Common myeloid progenitor, CD34-positive (primary cell): ENCODE results near the gene NANOS3.

Experiments
- CTCF ChIA-PET: fragments of 350-600 bp; sonication (Branson Sonifier 250); formaldehyde crosslinking; loops from one replicate; lab custom pipeline; 2021; ENCODE audit warnings: antibody characterized with exemption; lab: Charles Lee
- POLR2A ChIA-PET: fragments of 350-600 bp; sonication (Branson Sonifier 250); formaldehyde crosslinking; loops from one replicate; lab custom pipeline; 2021; ENCODE audit warnings: antibody characterized with exemption; lab: Charles Lee
- DNase-seq, 3 donors: peaks; one replicate each; pipeline versions ENCODE4 v3.0.0 to v3.0.0-alpha.2; 2013
- H3K27ac ChIP-seq, 2 experiments: 1 replicate in 1 of 2; 2 replicates in 1 of 2; pipeline ENCODE4 v1.7.0; 2013; ENCODE audit warnings: inconsistent platforms in 2 of 2, low read length in 2 of 2, mild to moderate bottlenecking in 2 of 2, low read depth in 1 of 2, moderate library complexity in 1 of 2; ENCODE audit not compliant: severe bottlenecking in 2 of 2, insufficient read depth in 1 of 2, poor library complexity in 1 of 2
- H3K27me3 ChIP-seq, 5 experiments: replicated peaks in 2 of 5; 1 replicate in 3 of 5; 2 replicates in 2 of 5; pipeline versions ENCODE4 v1.6.1 to v1.7.0; 2013; ENCODE audit warnings: low read length in 4 of 5, mild to moderate bottlenecking in 2 of 5, moderate library complexity in 2 of 5, inconsistent platforms in 1 of 5; ENCODE audit not compliant: insufficient read depth in 5 of 5, control insufficient read depth in 4 of 5
- H3K36me3 ChIP-seq, 4 experiments: 1 replicate in 2 of 4; 2 replicates in 2 of 4; pipeline versions ENCODE4 v1.6.1 to v1.7.0; 2013; ENCODE audit warnings: low read length in 3 of 4, control low read depth in 1 of 4, mild to moderate bottlenecking in 1 of 4; ENCODE audit not compliant: control insufficient read depth in 4 of 4, insufficient read depth in 4 of 4
- H3K4me1 ChIP-seq, 4 experiments: 1 replicate in 3 of 4; 2 replicates in 1 of 4; pipeline versions ENCODE4 v1.6.1 to v1.7.1; 2013; ENCODE audit warnings: low read length in 3 of 4, mild to moderate bottlenecking in 3 of 4, control low read depth in 1 of 4, inconsistent platforms in 1 of 4, moderate library complexity in 1 of 4; ENCODE audit not compliant: control insufficient read depth in 4 of 4, insufficient read depth in 4 of 4; ENCODE audit errors: control extremely low read depth in 1 of 4
- H3K4me3 ChIP-seq, 7 experiments: 1 replicate in 4 of 7; 2 replicates in 3 of 7; pipeline versions ENCODE4 v1.5.1 to v1.7.0; 2013; ENCODE audit warnings: mild to moderate bottlenecking in 7 of 7, low read length in 6 of 7, moderate library complexity in 6 of 7, inconsistent platforms in 2 of 7, low read depth in 2 of 7, control low read depth in 1 of 7; ENCODE audit not compliant: insufficient read depth in 4 of 7, control insufficient read depth in 1 of 7; ENCODE audit errors: extremely low read depth in 1 of 7
- H3K9me3 ChIP-seq, 5 experiments: 1 replicate in 4 of 5; 2 replicates in 1 of 5; pipeline versions ENCODE4 v1.6.1 to v1.7.1; 2013; ENCODE audit warnings: low read length in 4 of 5, mild to moderate bottlenecking in 2 of 5, inconsistent platforms in 1 of 5, low read depth in 1 of 5, moderate library complexity in 1 of 5; ENCODE audit not compliant: control insufficient read depth in 4 of 5, insufficient read depth in 2 of 5; ENCODE audit errors: control extremely low read depth in 1 of 5
- WGBS: methylation state at CpG from one replicate; pipeline ENCODE4 v1.1.5; 2013; ENCODE audit not compliant: insufficient coverage; 5-methylcytosine and 5-hydroxymethylcytosine counted together

Gene NANOS3

GRCh38 chr19:13864667-13865570 is 12.0 kb upstream of the NANOS3 start:
- Histone ChIP-seq H3K4me3 (peak overlapping the region in 6 of 7 experiments; percentile 48 to 84 (median 76)), H3K9me3 (no peaks in the 10 kb centered on the region), H3K27me3 (no peaks in the 10 kb centered on the region), H3K36me3 (no peaks in the 10 kb centered on the region), H3K4me1 (peaks cover 3 to 53% (median 46%) of the 10 kb centered on the region in 4 experiments), H3K27ac (peak overlapping the region in 1 of 2 experiments; percentile 25)
- ChIA-PET POLR2A (interaction anchor here (0.7 to 11.2 kb wide), 4 partner anchors 8 to 93 kb away, joined by 3 to 555 read pairs (median 144); no protein-coding TSS in a partner anchor), CTCF (interaction anchor here (0.6 to 10.0 kb wide), 5 partner anchors 8 to 81 kb away, joined by 3 to 147 read pairs (median 32); no protein-coding TSS in a partner anchor)
- 4% methylated on average over 38 of the region's 113 CpGs for WGBS
- peak in 1 of 3 donors; percentile 66 for DNase-seq

- H3K9me3 ChIP-seq, result no peaks in the 10 kb centered on the region
- peak in 1 of 3 donors; percentile 67 for DNase-seq
- ChIA-PET CTCF (interaction anchor here (0.6 to 1.0 kb wide), 3 partner anchors 18 to 749 kb away, joined by 3 to 4 read pairs (median 4); no protein-coding TSS in a partner anchor), POLR2A (interaction anchor here (0.5 to 11.2 kb wide), 4 partner anchors 13 to 79 kb away, joined by 3 to 555 read pairs (median 144); no protein-coding TSS in a partner anchor)
- H3K4me3 ChIP-seq, result peak overlapping the region; percentile 48 to 84 (median 74)
- peak overlapping the region; percentile 20 to 68 for H3K27ac ChIP-seq
- H3K4me1 ChIP-seq, result peaks cover 3 to 50% (median 42%) of the 10 kb centered on the region in 4 experiments
- H3K36me3 ChIP-seq, result peaks cover 0 to under 1% (median 0%) of the 10 kb centered on the region in 4 experiments
- no peaks in the 10 kb centered on the region for H3K27me3 ChIP-seq
- 0% methylated on average over 69 of the region's 82 CpGs for WGBS
Measured at GRCh38 chr19:13865571-13866462, 11.1 kb upstream of the NANOS3 start.

- no peak for DNase-seq
- peaks cover 0 to 6% (median 0%) of the 10 kb centered on the region in 4 experiments for H3K36me3 ChIP-seq
- WGBS, result 64% methylated on average over 10 of the region's 15 CpGs
- H3K27ac ChIP-seq, result peak overlapping the region; percentile 20 to 68
- ChIA-PET POLR2A (interaction anchor here (0.5 to 11.2 kb wide), 3 partner anchors 13 to 28 kb away, joined by 3 to 555 read pairs (median 284); no protein-coding TSS in a partner anchor), CTCF (interaction anchor here (0.6 to 1.0 kb wide), 5 partner anchors 14 to 749 kb away, joined by 3 to 4 read pairs (median 3); no protein-coding TSS in a partner anchor)
- H3K9me3 ChIP-seq, result no peaks in the 10 kb centered on the region
- no peaks in the 10 kb centered on the region for H3K27me3 ChIP-seq
- peak overlapping the region in 6 of 7 experiments; percentile 70 to 84 (median 76) for H3K4me3 ChIP-seq
- peaks cover 3 to 43% (median 35%) of the 10 kb centered on the region in 4 experiments for H3K4me1 ChIP-seq
Measured at GRCh38 chr19:13866463-13867046, 10.4 kb upstream of the NANOS3 start.

- DNase-seq, result no peak
- Histone ChIP-seq H3K9me3 (no peaks in the 10 kb centered on the region), H3K27me3 (no peaks in the 10 kb centered on the region), H3K36me3 (peaks cover 0 to 6% (median 0%) of the 10 kb centered on the region in 4 experiments), H3K4me3 (no peak overlapping the region), H3K4me1 (peaks cover 3 to 40% (median 34%) of the 10 kb centered on the region in 4 experiments), H3K27ac (no peak overlapping the region)
- POLR2A ChIA-PET, result interaction anchor here (0.6 to 11.2 kb wide), 2 partner anchors 30 to 113 kb away, joined by 3 to 555 read pairs; no protein-coding TSS in a partner anchor
- CTCF ChIA-PET, result interaction anchor here (1.1 to 2.2 kb wide), 3 partner anchors 11 to 266 kb away, joined by 3 to 7 read pairs (median 7); partner anchors contain the start of gene MISP3
- WGBS, result 100% methylated on average over 1 of the region's 4 CpGs
Measured at GRCh38 chr19:13868663-13869062, 8.3 kb upstream of the NANOS3 start.

- ChIA-PET POLR2A (interaction anchor here (0.6 to 1.1 kb wide), 3 partner anchors 27 to 112 kb away, joined by 3 read pairs; no protein-coding TSS in a partner anchor), CTCF (interaction anchor here (1.7 to 2.2 kb wide), 2 partner anchors 10 to 203 kb away, joined by 7 read pairs; partner anchors contain the start of gene MISP3)
- no peaks in the 10 kb centered on the region for H3K27me3 ChIP-seq
Measured at GRCh38 chr19:13869281-13869680, 7.7 kb upstream of the NANOS3 start.

GRCh38 chr19:13870873-13871272 is 6.1 kb upstream of the NANOS3 start:
- 82% methylated on average over 1 of the region's 4 CpGs for WGBS
- Histone ChIP-seq H3K4me3 (no peak overlapping the region), H3K27me3 (no peaks in the 10 kb centered on the region), H3K27ac (no peak overlapping the region), H3K4me1 (peaks cover 3 to 30% (median 25%) of the 10 kb centered on the region in 4 experiments), H3K9me3 (no peaks in the 10 kb centered on the region), H3K36me3 (peaks cover 0 to 6% (median 0%) of the 10 kb centered on the region in 4 experiments)
- CTCF ChIA-PET, result interaction anchor here (0.7 to 1.5 kb wide), 6 partner anchors 9 to 266 kb away, joined by 3 to 4 read pairs (median 3); partner anchors contain the start of gene ASF1B
- POLR2A ChIA-PET, result interaction anchor here (1.1 kb wide), 1 partner anchor 34 kb away, joined by 4 read pairs; no protein-coding TSS in a partner anchor
- no peak for DNase-seq

More at GRCh38 chr19:13869281-13869680, 7.7 kb upstream of the NANOS3 start:
- no peak for DNase-seq
- Histone ChIP-seq H3K36me3 (peaks cover 0 to 6% (median 0%) of the 10 kb centered on the region in 4 experiments), H3K4me1 (peaks cover 3 to 36% (median 32%) of the 10 kb centered on the region in 4 experiments), H3K27ac (no peak overlapping the region), H3K9me3 (no peaks in the 10 kb centered on the region), H3K4me3 (no peak overlapping the region)
- 86% methylated on average over 12 of the region's 13 CpGs for WGBS
